ENCODE results near the gene SMYD3.
A peak's percentile ranks its signal among the peaks of the same experiment; 100 is the strongest.

SMYD3 gene

GRCh38 chr1:246131095-246131494 lies 376.0 kb downstream of the SMYD3 start:
- H3K9me3 ChIP-seq = no peaks in the 10 kb centered on the region
- no peaks in the 10 kb centered on the region for H3K36me3 ChIP-seq (replicated peaks)
- no peaks in the 10 kb centered on the region for H3K4me1 ChIP-seq
- no peak overlapping the region for H3K4me3 ChIP-seq
- no peaks in the 10 kb centered on the region for H3K27me3 ChIP-seq (ENCODE audit: low read depth)
- in situ Hi-C loops (cut with MboI; ENCODE audit: low sequenced_read_pairs) = no loop called here
- no peak for DNase-seq (ENCODE audit: low spot score in 2 of 2)

GRCh38 chr1:246128494-246129069 lies 378.5 kb downstream of the SMYD3 start:
- H3K4me3 ChIP-seq = no peak overlapping the region
- no peaks in the 10 kb centered on the region for H3K9me3 ChIP-seq
- no peaks in the 10 kb centered on the region for H3K27me3 ChIP-seq (ENCODE audit: low read depth)
- no peak for DNase-seq (ENCODE audit: low spot score in 2 of 2)
- in situ Hi-C loops (cut with MboI; ENCODE audit: low sequenced_read_pairs) = no loop called here
- H3K4me1 ChIP-seq = no peaks in the 10 kb centered on the region
- H3K36me3 ChIP-seq (replicated peaks) = no peaks in the 10 kb centered on the region

- Histone ChIP-seq H3K9me3 (no peaks in the 10 kb centered on the region), H3K4me1 (no peaks in the 10 kb centered on the region), H3K4me3 (no peak overlapping the region), H3K36me3 (replicated peaks) (no peaks in the 10 kb centered on the region), H3K27me3 (ENCODE audit: low read depth) (no peaks in the 10 kb centered on the region)
- DNase-seq (ENCODE audit: low spot score in 2 of 2) = no peak
- in situ Hi-C loops (cut with MboI; ENCODE audit: low sequenced_read_pairs) = no loop called here
These were observed 380.5 kb downstream of the SMYD3 start for GRCh38 chr1:246126580-246126979.

- Histone ChIP-seq H3K4me1 (no peaks in the 10 kb centered on the region), H3K27me3 (ENCODE audit: low read depth) (no peaks in the 10 kb centered on the region), H3K36me3 (replicated peaks) (no peaks in the 10 kb centered on the region), H3K4me3 (no peak overlapping the region), H3K9me3 (no peaks in the 10 kb centered on the region)
- no peak for DNase-seq (ENCODE audit: low spot score in 2 of 2)
- in situ Hi-C loops (cut with MboI; ENCODE audit: low sequenced_read_pairs) = no loop called here
These were observed 385.0 kb downstream of the SMYD3 start for GRCh38 chr1:246122071-246122470.

GRCh38 chr1:246121533-246121932 lies 385.5 kb downstream of the SMYD3 start:
- in situ Hi-C loops (cut with MboI; ENCODE audit: low sequenced_read_pairs) = no loop called here
- DNase-seq (ENCODE audit: low spot score in 2 of 2) = no peak
- H3K4me1 ChIP-seq = no peaks in the 10 kb centered on the region

GRCh38 chr1:246117066-246117791 lies 389.9 kb downstream of the SMYD3 start:
- Histone ChIP-seq H3K9me3 (no peaks in the 10 kb centered on the region), H3K27me3 (ENCODE audit: low read depth) (no peaks in the 10 kb centered on the region), H3K36me3 (replicated peaks) (no peaks in the 10 kb centered on the region), H3K4me1 (no peaks in the 10 kb centered on the region), H3K4me3 (no peak overlapping the region)
- in situ Hi-C loops (cut with MboI; ENCODE audit: low sequenced_read_pairs) = no loop called here
- peak; percentile 28 to 34 for DNase-seq (ENCODE audit: low spot score in 2 of 2)

More at GRCh38 chr1:246121533-246121932, 385.5 kb downstream of the SMYD3 start:
- H3K36me3 ChIP-seq (replicated peaks) = no peaks in the 10 kb centered on the region
- H3K4me3 ChIP-seq = no peak overlapping the region
- H3K27me3 ChIP-seq (ENCODE audit: low read depth) = no peaks in the 10 kb centered on the region
- no peaks in the 10 kb centered on the region for H3K9me3 ChIP-seq

- H3K4me3 ChIP-seq = no peak overlapping the region
- no peak for DNase-seq (ENCODE audit: low spot score in 2 of 2)
- no peaks in the 10 kb centered on the region for H3K27me3 ChIP-seq (ENCODE audit: low read depth)
- no peaks in the 10 kb centered on the region for H3K9me3 ChIP-seq
- H3K4me1 ChIP-seq = no peaks in the 10 kb centered on the region
- no peaks in the 10 kb centered on the region for H3K36me3 ChIP-seq (replicated peaks)
- in situ Hi-C loops (cut with MboI; ENCODE audit: low sequenced_read_pairs) = no loop called here
These were observed 392.7 kb downstream of the SMYD3 start for GRCh38 chr1:246114369-246114768.

GRCh38 chr1:246113555-246114095 lies 393.5 kb downstream of the SMYD3 start:
- H3K4me1 ChIP-seq = no peaks in the 10 kb centered on the region
- no peak for DNase-seq (ENCODE audit: low spot score in 2 of 2)
- H3K36me3 ChIP-seq (replicated peaks) = no peaks in the 10 kb centered on the region
- no peak overlapping the region for H3K4me3 ChIP-seq
- in situ Hi-C loops (cut with MboI; ENCODE audit: low sequenced_read_pairs) = no loop called here
- no peaks in the 10 kb centered on the region for H3K27me3 ChIP-seq (ENCODE audit: low read depth)
- no peaks in the 10 kb centered on the region for H3K9me3 ChIP-seq

GRCh38 chr1:246111570-246111969 lies 395.5 kb downstream of the SMYD3 start:
- Histone ChIP-seq H3K9me3 (no peaks in the 10 kb centered on the region), H3K36me3 (replicated peaks) (no peaks in the 10 kb centered on the region), H3K27me3 (ENCODE audit: low read depth) (no peaks in the 10 kb centered on the region), H3K4me1 (0 out of 2 replicates have a peak, but pooled peaks cover 3% of the 10 kb centered on the region), H3K4me3 (no peak overlapping the region)
- no peak for DNase-seq (ENCODE audit: low spot score in 2 of 2)
- in situ Hi-C loops (cut with MboI; ENCODE audit: low sequenced_read_pairs) = no loop called here

GRCh38 chr1:246110343-246111219 lies 396.5 kb downstream of the SMYD3 start:
- no peaks in the 10 kb centered on the region for H3K9me3 ChIP-seq
- DNase-seq (ENCODE audit: low spot score in 2 of 2) = no peak
- H3K27me3 ChIP-seq (ENCODE audit: low read depth) = no peaks in the 10 kb centered on the region
- in situ Hi-C loops (cut with MboI; ENCODE audit: low sequenced_read_pairs) = no loop called here
- 0 out of 2 replicates have a peak, but pooled peaks cover 3% of the 10 kb centered on the region for H3K4me1 ChIP-seq
- no peaks in the 10 kb centered on the region for H3K36me3 ChIP-seq (replicated peaks)
- no peak overlapping the region for H3K4me3 ChIP-seq

GRCh38 chr1:246108278-246108925 lies 398.7 kb downstream of the SMYD3 start:
- no peaks in the 10 kb centered on the region for H3K9me3 ChIP-seq

GRCh38 chr1:246107516-246108277 lies 399.4 kb downstream of the SMYD3 start:
- in situ Hi-C loops (cut with MboI; ENCODE audit: low sequenced_read_pairs) = no loop called here
- Histone ChIP-seq H3K4me1 (0 out of 2 replicates have a peak, but pooled peaks cover 3% of the 10 kb centered on the region), H3K4me3 (no peak overlapping the region), H3K9me3 (no peaks in the 10 kb centered on the region), H3K27me3 (ENCODE audit: low read depth) (no peaks in the 10 kb centered on the region), H3K36me3 (replicated peaks) (no peaks in the 10 kb centered on the region)
- peak; percentile 53 to 57 for DNase-seq (ENCODE audit: low spot score in 2 of 2)

More at GRCh38 chr1:246108278-246108925, 398.7 kb downstream of the SMYD3 start:
- Histone ChIP-seq H3K36me3 (replicated peaks) (no peaks in the 10 kb centered on the region), H3K27me3 (ENCODE audit: low read depth) (no peaks in the 10 kb centered on the region), H3K4me3 (no peak overlapping the region), H3K4me1 (0 out of 2 replicates have a peak, but pooled peaks cover 3% of the 10 kb centered on the region)
- DNase-seq (ENCODE audit: low spot score in 2 of 2) = no peak
- in situ Hi-C loops (cut with MboI; ENCODE audit: low sequenced_read_pairs) = no loop called here

- no peaks in the 10 kb centered on the region for H3K27me3 ChIP-seq (ENCODE audit: low read depth)
- DNase-seq (ENCODE audit: low spot score in 2 of 2) = no peak
- no peaks in the 10 kb centered on the region for H3K36me3 ChIP-seq (replicated peaks)
- no peaks in the 10 kb centered on the region for H3K9me3 ChIP-seq
- no peak overlapping the region for H3K4me3 ChIP-seq
- H3K4me1 ChIP-seq = peaks cover 3% of the 10 kb centered on the region; the same call in 1 of the 2 replicates
- in situ Hi-C loops (cut with MboI; ENCODE audit: low sequenced_read_pairs) = no loop called here
These were observed 400.7 kb downstream of the SMYD3 start for GRCh38 chr1:246106342-246106763.

All from HAP-1 (cell line).